Activated CD4-positive, alpha-beta T cell treated with anti-CD3 and anti-CD28 coated beads, Interleukin-2, amount 50 U/mL, for 1 hour (primary cell): Measurements from ENCODE around the gene AGBL1.
A peak's percentile ranks its signal among the peaks of the same experiment; 100 is the strongest.

Source experiments
- DNase-seq: peaks from one replicate; pipeline ENCODE4 v3.0.0-alpha.2; 2020

The AGBL1 gene

GRCh38 chr15:86657305-86657704, 577.6 kb downstream of the AGBL1 start:
- no peak for DNase-seq

GRCh38 chr15:86659724-86660411, 580.2 kb downstream of the AGBL1 start:
- DNase-seq = no peak

- DNase-seq = no peak
Measured at GRCh38 chr15:86661580-86661979, 581.9 kb downstream of the AGBL1 start.

- DNase-seq = no peak
Measured at GRCh38 chr15:86663304-86663703, 583.6 kb downstream of the AGBL1 start.

GRCh38 chr15:86663979-86664378, 584.3 kb downstream of the AGBL1 start:
- DNase-seq = no peak

GRCh38 chr15:86664581-86664980, 584.9 kb downstream of the AGBL1 start:
- DNase-seq = no peak

GRCh38 chr15:86676002-86676401, 596.3 kb downstream of the AGBL1 start:
- DNase-seq = no peak

GRCh38 chr15:86677278-86677677, 597.6 kb downstream of the AGBL1 start:
- DNase-seq = no peak

GRCh38 chr15:86685263-86685662, 605.6 kb downstream of the AGBL1 start:
- DNase-seq = no peak

GRCh38 chr15:86689006-86689405, 609.3 kb downstream of the AGBL1 start:
- DNase-seq = no peak

- DNase-seq = no peak
Measured at GRCh38 chr15:86690566-86690965, 610.9 kb downstream of the AGBL1 start.

GRCh38 chr15:86691091-86691663, 611.5 kb downstream of the AGBL1 start:
- no peak for DNase-seq

GRCh38 chr15:86700864-86701610, 621.4 kb downstream of the AGBL1 start:
- DNase-seq = no peak

- no peak for DNase-seq
Measured at GRCh38 chr15:86701611-86701963, 621.9 kb downstream of the AGBL1 start.

- DNase-seq = no peak
Measured at GRCh38 chr15:86706813-86707212, 627.1 kb downstream of the AGBL1 start.

- DNase-seq = no peak
Measured at GRCh38 chr15:86711476-86711875, 631.8 kb downstream of the AGBL1 start.

GRCh38 chr15:86714241-86714640, 634.6 kb downstream of the AGBL1 start:
- no peak for DNase-seq

- DNase-seq = no peak
Measured at GRCh38 chr15:86725628-86726027, 646.0 kb downstream of the AGBL1 start.

- DNase-seq = no peak
Measured at GRCh38 chr15:86735247-86736040, 655.8 kb downstream of the AGBL1 start.

GRCh38 chr15:86741917-86742316, 662.2 kb downstream of the AGBL1 start:
- no peak for DNase-seq

- peak; percentile 52 for DNase-seq
Measured at GRCh38 chr15:86743283-86743903, 663.7 kb downstream of the AGBL1 start.

- no peak for DNase-seq
Measured at GRCh38 chr15:86744198-86744780, 664.6 kb downstream of the AGBL1 start.

GRCh38 chr15:86751116-86751515, 671.4 kb downstream of the AGBL1 start:
- no peak for DNase-seq
